HG03280 (cell line): ENCODE results near the gene ZNF467.

ENCODE experiments used
- ATAC-seq: cut with Tn5 transposase; IDR thresholded peaks from one replicate; pipeline ENCODE4 v1.9.1; 2021; ENCODE audit warnings: mild to moderate bottlenecking, moderate library complexity; ENCODE audit not compliant: unreplicated experiment

The ZNF467 gene

GRCh38 chr7:149808311-149808710 lies 34.9 kb upstream of the ZNF467 start:
- ATAC-seq: no peak

DNA sequence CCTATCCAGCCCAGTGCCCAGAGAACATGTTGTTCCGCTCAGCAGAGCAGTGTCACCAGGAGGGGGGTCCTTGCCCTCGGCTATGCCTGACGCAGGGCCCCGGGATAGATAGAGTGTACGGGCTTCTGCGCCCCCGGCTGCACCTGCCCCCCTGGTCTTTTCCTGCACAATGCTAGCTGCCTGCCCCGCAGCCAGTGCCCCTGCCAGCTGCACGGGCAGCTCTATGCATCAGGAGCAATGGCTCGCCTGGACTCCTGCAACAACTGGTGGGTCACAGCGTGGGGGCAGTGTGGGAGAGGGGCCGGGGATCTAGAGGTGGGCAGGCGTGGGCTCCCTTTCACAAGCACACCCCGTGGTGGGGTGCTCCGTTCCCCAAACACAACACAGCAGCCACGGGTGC lies 33.3 kb upstream of the ZNF467 start:
- no peak for ATAC-seq

GRCh38 chr7:149804106-149804505 lies 30.7 kb upstream of the ZNF467 start:
- ATAC-seq: no peak

DNA sequence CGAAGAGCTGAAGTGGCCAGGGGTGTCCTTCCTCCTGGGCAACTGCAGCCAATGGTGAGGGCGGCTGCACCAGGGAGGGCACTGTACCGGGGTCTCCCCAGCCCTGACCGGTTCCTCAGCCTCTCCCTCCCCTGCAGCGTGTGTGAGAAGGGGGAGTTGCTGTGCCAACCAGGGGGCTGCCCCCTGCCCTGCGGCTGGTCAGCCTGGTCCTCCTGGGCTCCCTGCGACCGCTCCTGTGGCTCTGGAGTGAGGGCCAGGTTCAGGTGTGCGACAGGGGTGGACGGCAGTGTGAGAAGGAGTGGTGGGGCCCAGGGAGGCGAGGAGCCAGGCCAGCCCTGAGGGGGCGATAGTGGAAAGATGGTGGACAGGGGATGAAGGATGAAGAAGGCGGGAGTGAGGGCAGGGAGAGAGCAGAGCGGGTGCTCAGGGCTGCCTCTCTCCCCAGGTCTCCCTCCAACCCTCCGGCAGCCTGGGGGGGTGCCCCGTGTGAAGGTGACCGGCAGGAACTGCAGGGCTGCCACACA lies 30.2 kb upstream of the ZNF467 start:
- no peak for ATAC-seq

- ATAC-seq: no peak
Measured at GRCh38 chr7:149802966-149803365, 29.6 kb upstream of the ZNF467 start.

DNA sequence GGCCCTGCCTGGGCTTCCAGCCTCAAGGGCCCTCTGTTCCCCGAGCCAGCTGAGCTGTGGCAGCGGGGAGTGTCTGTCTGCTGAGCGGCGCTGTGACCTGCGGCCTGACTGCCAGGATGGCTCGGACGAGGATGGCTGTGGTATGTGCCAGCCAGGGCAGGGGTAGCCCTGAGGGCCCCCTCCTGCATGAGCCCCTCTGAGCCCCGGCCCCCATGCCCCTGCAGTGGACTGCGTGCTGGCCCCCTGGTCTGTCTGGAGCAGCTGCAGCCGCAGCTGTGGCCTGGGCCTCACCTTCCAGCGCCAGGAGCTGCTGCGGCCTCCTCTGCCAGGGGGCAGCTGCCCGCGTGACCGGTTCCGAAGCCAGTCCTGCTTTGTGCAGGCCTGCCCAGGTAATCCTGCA lies 28.4 kb upstream of the ZNF467 start:
- ATAC-seq: no peak

DNA sequence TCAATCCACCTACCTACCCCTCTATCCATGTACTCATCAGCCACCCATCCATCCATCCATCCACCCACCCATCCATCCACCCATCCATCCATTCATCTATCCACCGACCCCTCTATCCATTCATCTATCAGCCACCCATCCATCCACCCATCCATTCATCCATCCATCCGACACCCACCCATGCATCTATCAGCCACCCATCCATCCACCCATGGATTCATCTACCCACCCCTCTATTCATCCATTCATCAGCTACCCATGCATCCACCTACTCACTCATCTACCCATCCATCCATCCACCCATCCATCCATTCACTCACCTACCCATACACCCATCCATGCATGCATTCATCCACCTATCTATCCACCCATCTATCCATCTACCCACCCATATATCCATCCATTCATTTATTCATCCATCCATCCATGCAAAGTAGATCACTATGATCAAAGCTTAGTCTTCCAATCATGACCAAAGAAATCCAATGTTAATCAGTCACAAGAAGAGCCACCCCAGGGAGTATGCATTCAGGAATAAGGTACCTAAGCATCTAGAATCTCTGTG lies 27.7 kb upstream of the ZNF467 start:
- no peak for ATAC-seq

DNA sequence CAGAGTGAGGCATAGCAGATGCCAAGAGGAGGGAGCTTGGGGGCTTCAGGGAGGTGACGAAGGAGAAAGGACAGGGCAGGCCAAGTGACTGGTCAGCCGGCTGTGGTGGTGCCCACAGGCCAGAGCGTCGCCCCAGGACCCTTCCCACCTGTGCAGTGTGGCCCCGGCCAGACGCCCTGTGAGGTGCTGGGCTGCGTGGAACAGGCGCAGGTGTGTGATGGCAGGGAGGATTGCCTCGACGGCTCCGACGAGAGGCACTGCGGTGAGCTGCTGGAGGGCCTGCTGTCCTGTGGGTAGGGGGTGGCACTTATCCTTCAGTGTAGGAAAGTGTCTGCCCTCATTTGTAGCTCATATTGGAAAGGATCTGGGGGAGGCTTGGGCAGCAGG lies 26.8 kb upstream of the ZNF467 start:
- ATAC-seq: no peak

GRCh38 chr7:149799397-149800168 lies 26.2 kb upstream of the ZNF467 start:
- no peak for ATAC-seq

- ATAC-seq: no peak
Measured at GRCh38 chr7:149797771-149798170, 24.4 kb upstream of the ZNF467 start.

- ATAC-seq: no peak
Measured at GRCh38 chr7:149796287-149796860, 23.0 kb upstream of the ZNF467 start.

- ATAC-seq: no peak
Measured at GRCh38 chr7:149795126-149795525, 21.7 kb upstream of the ZNF467 start.

- ATAC-seq: no peak
Measured at GRCh38 chr7:149794661-149795060, 21.3 kb upstream of the ZNF467 start.

DNA sequence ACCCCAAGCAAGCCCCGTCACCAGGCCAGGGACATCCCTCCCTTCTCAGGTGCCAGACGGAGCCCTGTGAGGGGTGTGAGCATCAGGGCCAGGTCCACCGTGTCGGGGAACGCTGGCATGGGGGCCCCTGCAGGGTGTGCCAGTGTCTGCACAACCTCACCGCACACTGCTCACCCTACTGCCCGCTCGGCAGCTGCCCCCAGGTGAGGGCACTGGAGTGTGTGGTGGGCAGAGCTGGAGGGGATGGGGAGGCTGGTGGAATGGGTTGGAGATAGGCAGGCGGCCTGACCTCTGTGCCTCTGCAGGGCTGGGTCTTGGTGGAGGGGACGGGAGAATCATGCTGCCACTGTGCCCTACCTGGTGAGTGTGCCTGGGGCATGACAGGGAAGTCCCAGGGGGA lies 19.9 kb upstream of the ZNF467 start:
- no peak for ATAC-seq

DNA sequence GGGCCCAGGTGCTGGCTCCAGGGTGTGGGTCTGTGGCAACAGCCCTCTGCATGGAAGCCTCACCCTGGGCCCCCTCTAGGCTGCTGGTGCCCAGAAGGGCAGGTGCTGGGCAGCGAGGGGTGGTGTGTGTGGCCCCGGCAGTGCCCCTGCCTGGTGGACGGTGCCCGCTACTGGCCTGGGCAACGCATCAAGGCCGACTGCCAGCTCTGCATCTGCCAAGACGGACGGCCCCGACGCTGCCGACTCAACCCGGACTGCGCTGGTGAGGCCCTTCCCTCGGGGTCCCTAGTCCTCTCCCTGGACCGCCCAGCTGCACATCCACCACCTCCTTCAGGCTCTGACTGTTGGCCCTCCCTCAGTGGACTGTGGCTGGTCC lies 18.8 kb upstream of the ZNF467 start:
- ATAC-seq: no peak

- no peak for ATAC-seq
Measured at GRCh38 chr7:149791411-149792219, 18.2 kb upstream of the ZNF467 start.

DNA sequence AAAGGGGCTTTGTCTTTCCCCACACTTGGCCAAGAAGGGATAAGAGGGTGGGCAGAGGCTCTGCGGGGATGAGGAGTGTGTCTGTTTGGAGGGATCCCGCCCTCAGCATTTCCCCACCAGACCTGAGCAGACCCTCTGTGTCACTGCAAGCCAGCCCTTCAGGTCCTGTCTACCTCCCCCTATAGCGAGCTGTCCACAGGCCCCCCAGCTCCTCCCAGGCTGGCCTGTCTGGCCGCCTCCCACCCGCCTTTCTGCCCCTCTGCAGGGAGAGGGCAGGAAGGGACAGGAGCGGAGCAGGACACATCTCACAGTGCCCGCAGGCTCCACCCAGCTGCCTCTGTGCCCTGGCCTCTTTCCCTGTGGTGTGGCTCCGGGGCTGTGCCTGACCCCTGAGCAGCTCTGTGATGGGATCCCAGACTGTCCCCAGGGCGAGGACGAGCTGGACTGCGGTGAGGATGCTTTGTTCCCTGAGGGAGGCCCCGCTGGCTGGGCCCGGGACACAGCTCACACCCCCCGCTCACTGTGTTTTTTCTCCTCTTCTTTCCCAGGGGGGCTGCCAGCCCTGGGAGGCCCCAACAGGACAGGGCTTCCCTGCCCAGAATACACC lies 17.5 kb upstream of the ZNF467 start:
- no peak for ATAC-seq

DNA sequence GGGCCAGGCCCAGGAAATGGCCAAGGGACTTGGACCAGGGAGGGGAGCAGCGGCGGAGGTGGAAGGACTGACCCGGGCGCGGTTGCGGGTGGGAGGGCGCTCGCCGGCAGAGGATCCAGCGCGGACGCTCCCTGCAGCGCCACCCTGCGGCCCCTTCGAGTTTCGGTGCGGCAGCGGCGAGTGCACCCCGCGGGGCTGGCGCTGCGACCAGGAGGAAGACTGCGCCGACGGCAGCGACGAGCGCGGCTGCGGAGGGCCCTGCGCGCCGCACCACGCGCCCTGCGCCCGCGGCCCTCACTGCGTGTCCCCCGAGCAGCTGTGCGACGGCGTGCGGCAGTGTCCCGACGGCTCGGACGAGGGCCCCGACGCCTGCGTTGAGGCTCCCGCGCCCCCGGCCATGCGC lies 16.8 kb upstream of the ZNF467 start:
- ATAC-seq: no peak

DNA sequence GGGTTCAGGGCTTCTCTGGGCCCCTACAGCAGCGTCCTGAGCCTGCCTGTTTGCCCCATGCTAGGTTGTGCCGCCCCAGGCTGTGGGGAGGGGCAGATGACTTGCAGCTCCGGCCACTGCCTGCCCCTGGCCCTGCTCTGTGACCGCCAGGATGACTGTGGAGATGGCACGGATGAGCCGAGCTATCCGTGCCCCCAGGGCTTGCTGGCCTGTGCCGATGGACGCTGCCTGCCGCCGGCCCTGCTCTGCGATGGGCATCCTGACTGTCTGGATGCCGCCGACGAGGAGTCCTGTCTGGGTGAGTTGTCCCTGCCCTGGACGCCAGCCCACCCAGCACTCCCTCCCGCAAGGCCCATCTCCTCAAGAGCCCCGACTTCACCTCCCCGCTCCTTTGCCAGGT lies 15.7 kb upstream of the ZNF467 start:
- no peak for ATAC-seq

DNA sequence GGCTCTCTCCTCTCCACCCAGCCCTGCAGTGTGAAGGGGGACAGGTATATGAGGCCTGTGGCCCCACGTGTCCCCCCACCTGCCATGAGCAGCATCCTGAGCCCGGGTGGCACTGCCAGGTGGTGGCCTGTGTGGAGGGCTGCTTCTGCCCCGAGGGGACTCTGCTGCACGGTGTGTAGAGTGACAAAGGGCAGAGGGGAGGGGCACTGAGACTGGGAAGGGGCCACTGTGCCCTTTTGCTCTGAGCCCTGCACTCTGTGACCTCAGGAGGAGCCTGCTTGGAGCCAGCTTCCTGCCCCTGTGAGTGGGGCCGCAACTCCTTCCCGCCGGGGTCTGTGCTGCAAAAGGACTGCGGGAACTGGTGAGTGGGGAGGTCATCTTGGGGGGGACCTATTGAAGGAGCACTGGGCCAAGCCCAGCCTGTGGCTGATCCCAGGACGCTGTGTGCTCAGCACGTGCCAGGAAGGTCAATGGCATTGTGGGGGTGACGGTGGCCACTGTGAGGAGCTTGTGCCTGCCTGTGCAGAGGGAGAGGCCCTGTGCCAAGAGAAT lies 15.0 kb upstream of the ZNF467 start:
- ATAC-seq: no peak
